ENCODE data around the gene MCF2L2. TPM values are rescaled to one million over a fixed set of nuclear protein-coding genes. Genes with fewer than 3 reads are reported as not detected.

Gene MCF2L2
- total and polyA plus RNA-seq, 10 donors, result 0.46 to 37.7 (median 17.6) TPM

DNA sequence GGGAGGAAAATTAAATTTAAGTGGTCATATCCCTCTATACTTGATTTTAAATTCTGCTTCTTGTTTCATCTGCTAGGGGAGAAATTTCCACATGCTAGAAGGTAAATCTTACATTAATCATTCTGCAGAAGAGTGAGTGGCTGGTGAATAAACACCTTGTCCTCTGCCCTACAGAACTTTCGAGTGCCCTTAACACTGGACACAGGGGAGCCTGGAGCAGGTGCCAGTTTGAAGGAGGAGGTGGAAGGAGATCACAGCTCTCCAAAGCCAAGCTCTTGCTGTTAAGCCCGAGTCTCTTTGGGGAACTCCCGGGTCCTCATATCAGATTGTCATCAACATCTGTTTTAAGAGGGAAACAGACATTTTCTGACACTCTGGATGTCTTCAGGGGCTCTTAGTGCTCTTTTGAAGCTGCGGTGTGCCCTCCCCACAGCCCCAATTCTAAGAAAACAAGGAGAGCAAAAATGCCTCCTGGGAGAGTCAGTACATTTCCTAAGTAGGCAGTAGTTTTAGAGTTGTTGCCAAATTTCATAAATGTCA lies 297.2 kb downstream of the MCF2L2 start:
- Histone ChIP-seq H3K4me1 (no peaks in the 10 kb centered on the region), H3K27ac (no peak overlapping the region), H3K36me3 (no peaks in the 10 kb centered on the region), H3K27me3 (replicated peaks in 1 of 7) (peaks cover 0 to 17% (median 0%) of the 10 kb centered on the region in 7 donors), H3K9me3 (peaks cover 0 to 25% (median 16%) of the 10 kb centered on the region in 8 donors), H3K4me3 (no peak overlapping the region)
- DNase-seq, result no peak
- WGBS, 5 donors, result 46 to 61% (median 47%) methylated on average over 4 of the region's 4 CpGs
- intact Hi-C loops (cut with DNase I; ENCODE audit: low total_unique reads), result no loop called here
- TF ChIP-seq POLR2AphosphoS5 (IDR thresholded peaks at IDR 0.05) (no peak), POLR2A (IDR thresholded peaks at IDR 0.05) (no peak)
- TF ChIP-seq, protein P1, sequence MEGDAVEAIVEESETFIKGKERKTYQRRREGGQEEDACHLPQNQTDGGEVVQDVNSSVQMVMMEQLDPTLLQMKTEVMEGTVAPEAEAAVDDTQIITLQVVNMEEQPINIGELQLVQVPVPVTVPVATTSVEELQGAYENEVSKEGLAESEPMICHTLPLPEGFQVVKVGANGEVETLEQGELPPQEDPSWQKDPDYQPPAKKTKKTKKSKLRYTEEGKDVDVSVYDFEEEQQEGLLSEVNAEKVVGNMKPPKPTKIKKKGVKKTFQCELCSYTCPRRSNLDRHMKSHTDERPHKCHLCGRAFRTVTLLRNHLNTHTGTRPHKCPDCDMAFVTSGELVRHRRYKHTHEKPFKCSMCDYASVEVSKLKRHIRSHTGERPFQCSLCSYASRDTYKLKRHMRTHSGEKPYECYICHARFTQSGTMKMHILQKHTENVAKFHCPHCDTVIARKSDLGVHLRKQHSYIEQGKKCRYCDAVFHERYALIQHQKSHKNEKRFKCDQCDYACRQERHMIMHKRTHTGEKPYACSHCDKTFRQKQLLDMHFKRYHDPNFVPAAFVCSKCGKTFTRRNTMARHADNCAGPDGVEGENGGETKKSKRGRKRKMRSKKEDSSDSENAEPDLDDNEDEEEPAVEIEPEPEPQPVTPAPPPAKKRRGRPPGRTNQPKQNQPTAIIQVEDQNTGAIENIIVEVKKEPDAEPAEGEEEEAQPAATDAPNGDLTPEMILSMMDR (IDR thresholded peaks at IDR 0.05 in 8 of 11, conservative IDR thresholded peaks at IDR 0.05 in 3 of 11), result no peak

GRCh38 chr3:183129243-183129642 lies 299.2 kb downstream of the MCF2L2 start:
- H3K4me3 ChIP-seq, result no peak overlapping the region
- intact Hi-C loops (cut with DNase I; ENCODE audit: low total_unique reads), result loop anchor here (10.0 kb wide), 1 partner anchor 636 kb away; no protein-coding TSS in a partner anchor
- TF ChIP-seq POLR2A (IDR thresholded peaks at IDR 0.05) (no peak), POLR2AphosphoS5 (IDR thresholded peaks at IDR 0.05) (no peak)
- TF ChIP-seq, protein P1 (IDR thresholded peaks at IDR 0.05 in 8 of 11, conservative IDR thresholded peaks at IDR 0.05 in 3 of 11), result no peak
- peaks cover 0 to 16% (median 0%) of the 10 kb centered on the region in 7 donors for H3K27me3 ChIP-seq (replicated peaks in 1 of 7)
- H3K27ac ChIP-seq, result no peak overlapping the region
- no peak for DNase-seq
- H3K36me3 ChIP-seq, result no peaks in the 10 kb centered on the region
- peaks cover 0 to 25% (median 16%) of the 10 kb centered on the region in 8 donors for H3K9me3 ChIP-seq
- WGBS, 5 donors, result 85 to 100% (median 92%) methylated on average over 1 of the region's 1 CpG
- H3K4me1 ChIP-seq, result no peaks in the 10 kb centered on the region

DNA sequence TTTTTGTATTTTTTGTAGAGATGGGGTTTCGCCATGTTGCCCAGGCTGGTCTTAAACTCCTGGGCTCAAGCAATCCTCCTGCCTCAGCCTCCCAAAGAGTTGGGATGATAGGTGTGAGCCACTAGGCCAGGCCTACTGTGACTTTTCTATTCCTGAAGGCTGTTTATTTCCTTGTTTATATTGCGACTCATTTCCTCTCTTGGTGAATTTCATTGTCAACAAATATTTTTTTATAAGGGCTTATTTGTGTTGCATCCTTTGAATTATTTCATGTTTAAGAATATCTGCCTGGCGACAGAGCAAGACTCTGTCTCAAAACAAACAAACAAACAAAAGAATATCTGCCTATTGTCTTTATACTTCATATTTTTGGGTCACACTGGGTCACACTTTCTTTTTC lies 299.7 kb downstream of the MCF2L2 start:
- H3K4me3 ChIP-seq, result no peak overlapping the region
- H3K4me1 ChIP-seq, result no peaks in the 10 kb centered on the region
- no peak for DNase-seq
- H3K9me3 ChIP-seq, result peaks cover 0 to 25% (median 16%) of the 10 kb centered on the region in 8 donors
- peaks cover 0 to 19% (median 0%) of the 10 kb centered on the region in 7 donors for H3K27me3 ChIP-seq (replicated peaks in 1 of 7)
- 94 to 97% (median 96%) methylated on average over 3 of the region's 3 CpGs for WGBS, 5 donors
- intact Hi-C loops (cut with DNase I; ENCODE audit: low total_unique reads), result loop anchor here (10.0 kb wide), 1 partner anchor 636 kb away; no protein-coding TSS in a partner anchor
- TF ChIP-seq POLR2AphosphoS5 (IDR thresholded peaks at IDR 0.05) (no peak), POLR2A (IDR thresholded peaks at IDR 0.05) (no peak)
- TF ChIP-seq, protein P1 (IDR thresholded peaks at IDR 0.05 in 8 of 11, conservative IDR thresholded peaks at IDR 0.05 in 3 of 11), result no peak
- H3K36me3 ChIP-seq, result no peaks in the 10 kb centered on the region
- H3K27ac ChIP-seq, result no peak overlapping the region

Small RNA genes within 50 kb of the gene (small RNA-seq; reads per million reads assigned to genes)
- gene RF00092 (0 reads per million in 4 donors), gene RF00394 (0 reads per million in 4 donors), gene RF01241 (0 reads per million in 4 donors), gene RNA5SP151 (0 reads per million in 4 donors), gene SNORA63D (7.9 to 14.3 (median 10.5) reads per million in 4 donors)

Other genes with a start within 250 kb of the MCF2L2 start
- gene B3GNT5, start 175.4 kb downstream of the MCF2L2 start, total RNA-seq, result 10 to 100 TPM in 1 of 7 donors, 1 to 10 TPM in 6; 2.2 to 11.9 (median 6.2) TPM
- 1 to 10 TPM in 2 of 3 donors, under 1 TPM in 1; 0.61 to 1.2 (median 1.0) TPM for gene B3GNT5, start 175.4 kb downstream of the MCF2L2 start, polyA plus RNA-seq
- gene KLHL6, start 127.1 kb upstream of the MCF2L2 start, total RNA-seq, result 10 to 100 TPM; 29.4 to 51.8 (median 37.3) TPM
- 10 to 100 TPM; 10.8 to 15.4 (median 15.0) TPM for gene KLHL6, start 127.1 kb upstream of the MCF2L2 start, polyA plus RNA-seq
- gene KLHL24, start 207.0 kb upstream of the MCF2L2 start, total RNA-seq, result 100 to 1,000 TPM in 3 of 7 donors, 10 to 100 TPM in 4; 48.8 to 148 (median 69.1) TPM
- gene KLHL24, start 207.0 kb upstream of the MCF2L2 start, polyA plus RNA-seq, result 10 to 100 TPM in 2 of 3 donors, 1 to 10 TPM in 1; 5.0 to 13.5 (median 12.0) TPM

Data from spleen (tissue), 11 donors.